ENCODE measurements around the gene GPR132.

- TF ChIP-seq CTCF (IDR thresholded peaks at IDR 0.05) = no peak
- TF ChIP-seq POLR2A (IDR thresholded peaks at IDR 0.05) = no peak
These were observed 9.9 kb downstream of the GPR132 start for GRCh38 chr14:105055334-105055733.
